WTC11 (cell line): ENCODE measurements around the gene APOL1.

ENCODE experiments used
- CTCF ChIP-seq: fragments of 200-600 bp; IDR thresholded peaks from 2 replicates; pipeline ENCODE4 v1.8.0; 2022; ENCODE audit warnings: antibody characterized with exemption
- E2F1 ChIP-seq: sonication (generic); formaldehyde crosslinking; IDR thresholded peaks from 2 replicates; pipeline ENCODE4 v1.8.0; 2022; ENCODE audit warnings: mild to moderate bottlenecking, missing genetic modification reagents
- FOXP1 ChIP-seq: sonication (generic); formaldehyde crosslinking; IDR thresholded peaks from 2 replicates; pipeline ENCODE4 v1.8.0; 2022; ENCODE audit warnings: missing genetic modification reagents, mild to moderate bottlenecking, moderate library complexity, borderline replicate concordance
- GTF2I ChIP-seq: fragments of 250-450 bp; sonication (Bioruptor Pico); conservative IDR thresholded peaks from 2 replicates; pipeline ENCODE4 v1.4.0; 2021; ENCODE audit warnings: mild to moderate bottlenecking
- JUN ChIP-seq: sonication (generic); formaldehyde crosslinking; IDR thresholded peaks from 2 replicates; pipeline ENCODE4 v1.8.0; 2023; ENCODE audit warnings: mild to moderate bottlenecking, missing genetic modification reagents
- KAT7 ChIP-seq: sonication (generic); formaldehyde crosslinking; IDR thresholded peaks from 2 replicates; pipeline ENCODE4 v1.8.1; 2023; ENCODE audit warnings: missing genetic modification reagents, mild to moderate bottlenecking, borderline replicate concordance
- NR1H2 ChIP-seq: sonication (generic); formaldehyde crosslinking; IDR thresholded peaks from 2 replicates; pipeline ENCODE4 v1.9.0; 2021; ENCODE audit warnings: mild to moderate bottlenecking, moderate library complexity, missing genetic modification reagents
- TEAD4 ChIP-seq: sonication (generic); formaldehyde crosslinking; IDR thresholded peaks from 2 replicates; pipeline ENCODE4 v1.8.0; 2022; ENCODE audit warnings: mild to moderate bottlenecking, missing genetic modification reagents
- TP53 ChIP-seq: sonication (generic); formaldehyde crosslinking; IDR thresholded peaks from 2 replicates; pipeline ENCODE4 v1.8.1; 2023; ENCODE audit warnings: mild to moderate bottlenecking, missing genetic modification reagents
- USF2 ChIP-seq: sonication (generic); formaldehyde crosslinking; IDR thresholded peaks from 2 replicates; pipeline ENCODE4 v1.8.1; 2023; ENCODE audit warnings: mild to moderate bottlenecking, missing genetic modification reagents, moderate library complexity
- ZBTB43 ChIP-seq: sonication (generic); formaldehyde crosslinking; IDR thresholded peaks from 2 replicates; pipeline ENCODE4 v1.8.1; 2023; ENCODE audit warnings: mild to moderate bottlenecking, missing genetic modification reagents
- ZNF263 ChIP-seq: sonication (generic); formaldehyde crosslinking; IDR thresholded peaks from 2 replicates; pipeline ENCODE4 v1.8.1; 2022; ENCODE audit warnings: low read depth, mild to moderate bottlenecking, moderate library complexity, missing genetic modification reagents
- TF ChIP-seq, protein P1 (sequence below): sonication (generic); formaldehyde crosslinking; IDR thresholded peaks from 2 replicates; pipeline ENCODE4 v1.8.0; 2022; ENCODE audit warnings: mild to moderate bottlenecking, missing genetic modification reagents

DNA sequence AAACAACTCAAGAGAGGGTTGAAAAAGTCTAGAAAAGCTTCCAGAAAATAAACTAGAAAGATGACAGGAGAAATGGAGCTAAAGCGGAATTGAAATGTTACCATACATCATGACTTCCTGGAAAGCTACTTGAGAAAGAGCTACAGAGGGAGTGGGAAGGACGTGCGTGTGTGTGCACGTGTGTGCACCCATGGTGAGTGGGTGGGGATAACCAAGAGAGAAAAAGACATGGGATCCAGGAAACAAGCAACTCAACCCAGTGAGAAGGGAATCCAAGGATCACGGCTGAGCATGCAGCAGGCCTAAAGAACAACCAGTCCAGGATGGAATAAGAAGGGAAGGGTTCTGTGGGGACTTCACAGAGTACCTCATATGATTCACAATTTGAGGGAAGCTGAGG lies 21.6 kb downstream of the APOL1 start:
- no peak for TF ChIP-seq TEAD4 (CRISPR knock-in tag)
- TF ChIP-seq CTCF, result no peak
- no peak for TF ChIP-seq JUN
- no peak for TF ChIP-seq NR1H2 (CRISPR knock-in tag)
- no peak for TF ChIP-seq ZNF263 (CRISPR knock-in tag)
- TF ChIP-seq E2F1 (CRISPR knock-in tag), result no peak
- no peak for TF ChIP-seq GTF2I (CRISPR knock-in tag)
- no peak for TF ChIP-seq USF2 (CRISPR knock-in tag)
- no peak for TF ChIP-seq FOXP1 (CRISPR knock-in tag)
- TF ChIP-seq, protein P1, sequence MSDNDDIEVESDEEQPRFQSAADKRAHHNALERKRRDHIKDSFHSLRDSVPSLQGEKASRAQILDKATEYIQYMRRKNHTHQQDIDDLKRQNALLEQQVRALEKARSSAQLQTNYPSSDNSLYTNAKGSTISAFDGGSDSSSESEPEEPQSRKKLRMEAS (CRISPR knock-in tag), result no peak
- TF ChIP-seq ZBTB43, result no peak
- TF ChIP-seq TP53, result no peak
- TF ChIP-seq KAT7 (CRISPR knock-in tag), result no peak
